ENCODE results near the gene GMEB2.
"Not testable (repeated sequence)": the region's sequence is repeated elsewhere in the genome, so short reads cannot be mapped to it uniquely, and the experiment has no call there.

GMEB2 gene

DNA sequence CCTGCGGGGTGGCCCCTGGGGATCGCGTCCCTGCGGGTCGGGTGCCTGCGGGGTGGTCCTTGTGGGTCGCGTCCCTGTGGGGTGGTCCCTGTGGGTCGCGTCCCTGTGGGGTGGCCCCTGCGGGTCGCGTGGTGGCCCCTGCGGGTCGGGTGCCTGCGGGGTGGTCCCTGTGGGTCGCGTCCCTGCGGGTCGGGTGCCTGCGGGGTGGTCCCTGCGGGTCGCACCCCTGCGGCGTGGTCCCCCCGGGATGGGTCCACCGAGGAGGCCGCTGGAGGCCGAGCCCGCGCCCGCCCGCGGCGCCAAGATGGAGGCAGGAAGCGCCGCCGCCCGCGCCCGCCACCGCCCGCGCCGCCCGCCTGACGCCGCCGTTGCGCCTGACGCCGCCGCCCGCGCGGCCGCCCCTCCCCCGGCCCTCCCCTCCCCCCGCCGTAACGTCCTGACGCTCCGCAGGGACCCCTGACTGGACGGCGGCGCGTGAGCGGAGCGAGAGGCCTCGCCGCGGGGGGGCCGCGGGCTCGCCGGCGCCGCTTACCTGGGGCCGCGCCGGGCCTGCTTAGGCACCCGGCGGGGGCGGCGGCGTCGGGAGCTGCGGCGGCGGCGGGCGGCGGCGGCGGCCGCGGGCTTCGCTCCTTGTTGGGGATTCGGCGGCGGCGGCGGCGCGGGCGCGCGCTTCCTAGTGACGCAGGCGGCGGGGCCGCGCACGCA lies at the start of gene GMEB2:
GMEB2 (minus strand) TSS at position 678 of the 705 bp plus-strand sequence. CDS start 7,704 bp downstream, outside the sequence.
- DNase-seq, result peak in 3 of 4 experiments; percentile 73 to 84 (median 75)

GRCh38 chr20:63675681-63676368 lies 48.9 kb upstream of the GMEB2 start:
- DNase-seq, result no peak

GRCh38 chr20:63673951-63674350 lies 47.0 kb upstream of the GMEB2 start:
- no peak for DNase-seq

DNA sequence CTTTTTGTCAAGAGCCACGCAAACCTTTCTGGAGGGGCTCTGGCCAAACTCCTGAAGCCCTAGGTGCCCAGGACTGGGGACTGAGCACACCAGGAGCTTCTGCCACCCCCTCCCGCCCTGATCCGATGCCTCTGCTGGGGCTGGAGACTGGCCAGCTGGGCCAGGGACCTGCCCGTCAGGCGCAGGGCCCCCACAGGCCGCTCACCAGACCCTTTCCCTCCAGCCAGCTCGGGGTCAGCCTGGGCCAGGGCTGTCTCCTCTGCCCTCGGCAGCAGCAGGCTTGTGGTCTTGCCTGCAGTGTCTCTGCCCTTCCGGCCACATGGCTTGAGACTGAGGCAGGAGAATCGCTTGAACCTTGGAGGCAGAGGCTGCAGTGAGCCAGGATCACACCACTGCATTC lies 45.8 kb upstream of the GMEB2 start:
- DNase-seq, result no peak

- DNase-seq, result not testable (repeated sequence)
Measured at GRCh38 chr20:63671695-63672094, 44.8 kb upstream of the GMEB2 start.

GRCh38 chr20:63668351-63668750 lies 41.5 kb upstream of the GMEB2 start:
- DNase-seq, result no peak

GRCh38 chr20:63667858-63668257 lies 41.0 kb upstream of the GMEB2 start:
- DNase-seq, result no peak

GRCh38 chr20:63665708-63666107 lies 38.8 kb upstream of the GMEB2 start:
- no peak for DNase-seq

DNA sequence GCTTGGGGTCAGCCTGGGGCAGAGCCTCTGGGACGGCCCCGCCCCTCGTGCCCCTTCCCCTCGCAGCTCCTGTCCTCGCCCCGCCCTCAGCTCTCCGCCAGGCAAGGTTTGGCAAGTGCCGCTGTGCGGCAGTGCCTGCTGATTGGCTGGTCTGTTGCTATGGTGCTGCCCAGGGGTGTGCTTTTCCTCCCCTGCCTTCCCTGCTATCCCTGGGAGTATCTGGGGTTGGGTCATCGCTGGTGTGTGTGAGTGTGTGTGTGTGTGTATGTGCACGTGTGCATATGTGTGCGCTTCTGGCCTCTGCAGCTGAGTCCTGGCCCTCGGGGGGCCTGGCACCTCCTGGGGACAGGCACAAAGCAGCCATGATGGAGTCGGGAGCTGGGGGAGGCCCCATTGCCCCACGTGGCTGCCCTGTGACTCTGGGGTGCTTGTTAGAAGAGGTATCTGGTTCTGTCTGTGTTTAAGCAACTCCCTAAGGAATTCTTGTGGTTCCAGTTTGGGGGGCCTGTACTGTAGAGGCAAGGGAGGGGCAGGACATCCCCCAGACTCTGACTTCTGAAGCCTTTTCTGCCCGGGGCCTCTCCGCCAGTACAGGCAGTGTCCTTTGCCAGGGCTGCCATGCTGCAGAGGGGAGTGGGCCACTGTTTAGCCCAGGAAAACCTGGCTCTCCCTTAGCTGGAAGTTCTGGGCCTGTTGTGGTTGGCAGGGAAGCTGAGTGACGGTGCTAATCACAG lies 38.1 kb upstream of the GMEB2 start:
- DNase-seq, result no peak

DNA sequence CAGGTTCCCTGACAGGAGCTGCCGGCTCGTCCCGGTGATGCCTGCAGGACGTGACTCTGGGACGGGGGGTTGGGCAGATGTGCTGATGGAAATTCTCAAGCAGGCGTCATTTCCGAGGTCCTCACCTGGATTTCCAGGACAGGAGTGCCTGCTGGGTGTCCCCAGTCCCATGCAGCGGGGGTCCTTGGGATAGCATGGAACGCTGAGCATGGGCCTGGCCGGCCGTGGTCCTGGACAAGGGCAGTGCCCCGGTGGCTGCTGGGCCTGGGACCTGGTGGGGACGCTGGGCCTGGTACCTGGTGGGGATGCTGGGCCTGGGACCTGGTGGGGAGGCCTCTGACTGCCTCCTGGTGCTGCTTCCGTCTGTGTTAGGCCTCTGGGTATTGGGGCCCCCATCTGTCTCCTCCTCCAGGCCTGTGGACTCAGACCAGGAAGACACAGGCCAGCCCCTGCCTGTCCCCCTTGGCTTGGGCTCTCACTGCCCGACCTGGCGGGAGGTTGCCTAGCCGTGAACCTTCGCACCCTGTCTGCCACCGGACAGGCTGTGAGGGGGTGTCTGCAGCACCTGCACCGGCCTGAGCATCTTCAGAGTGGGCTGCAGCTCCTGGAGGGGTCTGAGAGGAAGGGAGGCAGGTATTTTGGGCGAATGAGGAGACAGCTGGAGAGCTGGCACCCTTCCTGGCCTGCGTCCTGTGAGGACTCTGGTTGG lies 37.4 kb upstream of the GMEB2 start:
- no peak for DNase-seq

DNA sequence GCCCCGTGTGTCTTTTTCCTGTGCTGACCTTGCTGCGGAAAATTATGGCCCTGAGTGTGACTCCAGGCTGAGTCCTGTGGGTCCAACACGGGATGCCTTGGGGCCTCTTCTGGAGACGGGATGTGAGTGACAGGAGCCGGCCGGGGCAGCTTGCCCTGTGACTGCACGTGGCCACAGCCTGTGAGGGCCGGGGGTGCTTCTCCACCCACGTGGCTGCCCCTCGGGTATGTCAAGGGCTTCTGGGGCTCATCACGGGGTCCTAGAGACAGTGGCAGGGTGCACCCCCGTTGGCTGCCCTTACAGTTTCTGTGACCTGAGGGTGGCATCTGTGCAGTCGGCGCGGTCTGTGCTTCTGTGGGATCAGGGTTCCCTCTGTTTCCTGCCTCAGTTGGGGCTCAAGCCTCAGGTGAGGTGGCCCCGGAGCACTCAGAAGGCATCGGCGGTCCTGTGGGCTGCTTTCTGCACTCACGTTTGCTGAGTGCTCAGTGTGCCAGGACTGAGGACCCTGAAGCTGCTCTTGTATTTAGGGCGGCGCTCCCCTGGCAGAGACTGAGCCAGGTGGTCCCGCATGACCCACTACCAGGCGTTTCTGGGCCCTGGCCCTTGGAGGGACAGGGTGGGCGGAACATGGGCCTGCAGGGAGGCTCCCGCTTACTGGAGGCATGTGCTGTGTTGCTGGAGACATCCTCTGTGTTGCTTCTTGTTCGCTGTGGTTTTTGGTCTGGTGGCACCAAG lies 36.6 kb upstream of the GMEB2 start:
- DNase-seq, result no peak

DNA sequence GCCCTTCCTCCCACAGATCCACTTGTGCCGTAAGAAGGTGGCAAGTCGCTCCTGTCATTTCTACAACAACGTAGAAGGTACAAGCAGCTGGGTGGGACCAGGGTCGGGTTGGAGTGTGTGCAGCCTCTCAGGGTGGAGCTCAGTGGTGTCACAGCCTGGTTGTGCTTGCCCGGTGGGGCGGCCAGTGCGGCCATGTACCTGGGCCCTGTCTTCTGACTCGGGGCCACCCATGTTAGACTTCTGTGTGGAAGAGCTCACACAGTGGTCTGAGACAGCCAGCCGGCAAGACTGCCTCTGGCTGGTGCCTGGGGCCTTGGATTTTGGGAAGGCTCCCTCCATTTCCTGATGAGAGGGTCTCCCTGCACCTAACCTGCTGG lies 35.9 kb upstream of the GMEB2 start:
- DNase-seq, result no peak

DNA sequence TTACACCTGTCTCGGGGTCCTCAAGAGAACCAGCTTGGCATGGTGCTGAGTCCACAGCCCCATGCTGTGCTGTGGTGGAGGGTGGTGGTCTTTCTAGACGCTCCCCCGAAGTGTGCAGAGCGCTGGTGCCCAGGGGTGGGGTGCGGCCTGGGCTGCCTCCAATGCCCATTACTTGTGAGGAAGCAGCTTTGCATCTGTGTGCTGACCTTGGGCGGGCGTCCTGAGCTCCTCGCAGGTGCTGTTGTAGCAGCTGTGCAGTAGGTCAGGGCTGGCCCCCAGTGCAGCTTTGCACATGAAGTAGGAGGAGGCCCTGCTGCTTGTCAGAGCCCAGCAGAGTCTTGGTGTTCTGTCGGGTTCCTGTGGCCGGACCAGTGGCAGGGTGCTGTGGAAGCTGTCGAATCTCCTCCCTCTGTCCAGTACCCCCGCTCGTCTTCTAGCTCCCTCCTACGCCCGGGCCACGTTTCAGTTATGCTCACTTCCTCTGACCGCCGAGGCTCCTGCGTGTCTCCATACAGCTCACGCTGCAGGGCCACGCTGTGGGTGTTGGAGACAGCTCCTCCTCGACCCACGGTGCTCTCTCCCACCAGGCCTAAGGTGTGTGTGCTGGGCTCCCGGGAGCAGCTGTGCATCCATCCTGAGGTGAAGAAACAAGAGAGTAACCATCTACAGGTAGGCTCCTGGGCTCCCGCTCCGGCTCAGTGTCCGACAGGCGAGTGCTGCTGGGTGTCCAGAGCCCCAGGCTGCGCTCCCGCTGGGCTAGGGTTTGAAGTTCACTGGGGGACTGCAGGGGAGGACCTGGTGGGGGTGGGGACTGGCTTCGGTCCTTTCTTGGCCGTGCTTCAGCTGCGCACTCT lies 35.3 kb upstream of the GMEB2 start:
- DNase-seq, result no peak

DNA sequence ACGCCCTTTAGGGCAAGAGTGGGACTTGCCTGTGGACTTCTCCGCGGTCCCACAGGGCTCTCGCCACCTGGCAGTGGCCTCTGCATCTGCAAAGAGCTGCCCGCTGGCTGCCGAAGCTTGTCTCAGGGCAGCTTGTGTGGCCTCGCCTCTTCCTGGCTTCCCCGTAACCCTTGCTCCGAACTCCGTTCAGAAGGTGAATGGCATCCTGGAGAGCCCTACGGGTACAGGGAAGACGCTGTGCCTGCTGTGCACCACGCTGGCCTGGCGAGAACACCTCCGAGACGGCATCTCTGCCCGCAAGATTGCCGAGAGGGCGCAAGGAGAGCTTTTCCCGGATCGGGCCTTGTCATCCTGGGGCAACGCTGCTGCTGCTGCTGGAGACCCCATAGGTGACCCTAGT lies 34.2 kb upstream of the GMEB2 start:
- no peak for DNase-seq

GRCh38 chr20:63660622-63661021 lies 33.7 kb upstream of the GMEB2 start:
- DNase-seq, result no peak

GRCh38 chr20:63660174-63660573 lies 33.3 kb upstream of the GMEB2 start:
- DNase-seq, result not testable (repeated sequence)

- no peak for DNase-seq
Measured at GRCh38 chr20:63659370-63659769, 32.5 kb upstream of the GMEB2 start.

DNA sequence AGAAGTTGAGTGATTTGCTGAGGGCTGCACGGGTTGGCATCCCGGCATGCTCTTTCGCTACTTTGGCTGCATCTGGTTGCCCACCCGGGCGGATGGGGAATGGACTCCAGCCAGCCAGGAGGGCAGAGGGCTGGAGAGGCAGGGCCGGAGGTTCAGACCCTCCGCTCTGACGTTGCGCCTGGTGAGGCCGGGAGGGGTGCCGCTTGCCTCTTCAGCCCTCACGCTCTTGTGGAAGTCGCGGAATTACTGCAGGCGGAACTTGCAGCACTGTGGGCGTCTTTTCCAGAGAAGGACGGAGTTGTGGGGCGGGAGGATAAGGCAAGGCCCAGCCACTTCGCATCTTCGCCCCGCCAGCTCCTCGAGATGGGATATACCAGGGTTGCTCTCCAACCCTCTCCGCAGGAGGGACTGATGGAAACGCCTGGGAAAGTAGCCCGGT lies 31.9 kb upstream of the GMEB2 start:
- DNase-seq, result no peak

- DNase-seq, result peak; percentile 82 to 94 (median 88)
Measured at GRCh38 chr20:63657937-63658748, 31.2 kb upstream of the GMEB2 start, which contains the start of gene RTEL1. Gene RTEL1, plus strand, starts transcription at chr20:63658312. Its CDS starts 1,091 bp downstream, at chr20:63659403.

- DNase-seq, result no peak
Measured at GRCh38 chr20:63657260-63657936, 30.5 kb upstream of the GMEB2 start.
